Measurements from ENCODE around the gene TARM1. TPM values are rescaled to one million over a fixed set of nuclear protein-coding genes. Genes with fewer than 3 reads are reported as not detected.

Gene TARM1
- total RNA-seq, 6 experiments from 2014 or later, result not detected

DNA sequence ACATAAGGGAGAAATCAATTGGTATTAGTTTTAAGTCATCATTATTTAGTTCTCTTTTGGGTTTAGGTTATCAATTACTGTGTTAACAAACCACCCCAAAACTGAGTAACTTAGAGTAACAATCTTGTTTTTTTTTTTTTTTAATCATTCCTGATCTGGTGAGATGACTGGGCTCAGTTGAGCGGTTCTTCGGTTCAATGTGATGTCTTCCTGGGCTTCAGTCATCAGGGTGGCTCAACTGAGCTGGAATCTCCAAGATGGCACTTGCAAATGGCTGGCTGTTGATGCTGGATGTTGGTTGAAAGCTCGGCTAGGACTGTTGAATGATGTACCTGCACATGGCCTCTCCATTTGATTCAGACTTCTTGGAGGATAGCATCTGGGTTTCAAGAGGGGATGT is 3.2 kb upstream of the TARM1 start:
- H3K27ac Mint-ChIP-seq, result no peak overlapping the region
- no peak overlapping the region for H3K4me3 Mint-ChIP-seq

DNA sequence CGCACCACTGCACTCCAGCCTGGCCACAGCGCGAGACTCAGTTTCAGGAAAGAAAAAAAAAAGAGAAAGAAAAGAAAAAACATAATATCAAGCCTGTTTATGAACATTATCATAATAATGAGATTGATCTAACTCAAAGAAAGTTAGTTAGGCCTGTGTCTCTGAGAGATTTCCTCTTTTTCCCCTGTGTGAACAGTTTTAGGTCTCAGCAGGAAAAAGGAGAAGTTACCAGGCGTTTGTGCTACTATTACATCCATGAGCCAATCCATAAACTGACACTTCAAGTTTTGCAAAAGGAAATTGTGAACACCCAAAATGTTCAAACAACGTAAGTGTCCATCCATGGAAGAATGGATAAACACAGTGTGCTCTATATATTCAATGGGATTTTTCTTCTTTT is 3.8 kb downstream of the TARM1 start:
- Mint-ChIP-seq H3K4me3 (no peak overlapping the region), H3K27ac (no peak overlapping the region), H3K27me3 (ENCODE audit: insufficient read depth) (peaks cover 14% of the 10 kb centered on the region), H3K36me3 (ENCODE audit: low read depth) (no peaks in the 10 kb centered on the region), H3K4me1 (ENCODE audit: low read depth) (no peaks in the 10 kb centered on the region), H3K9me3 (peaks cover 23% of the 10 kb centered on the region)
- no peak for DNase-seq
- TF ChIP-seq, protein P1, sequence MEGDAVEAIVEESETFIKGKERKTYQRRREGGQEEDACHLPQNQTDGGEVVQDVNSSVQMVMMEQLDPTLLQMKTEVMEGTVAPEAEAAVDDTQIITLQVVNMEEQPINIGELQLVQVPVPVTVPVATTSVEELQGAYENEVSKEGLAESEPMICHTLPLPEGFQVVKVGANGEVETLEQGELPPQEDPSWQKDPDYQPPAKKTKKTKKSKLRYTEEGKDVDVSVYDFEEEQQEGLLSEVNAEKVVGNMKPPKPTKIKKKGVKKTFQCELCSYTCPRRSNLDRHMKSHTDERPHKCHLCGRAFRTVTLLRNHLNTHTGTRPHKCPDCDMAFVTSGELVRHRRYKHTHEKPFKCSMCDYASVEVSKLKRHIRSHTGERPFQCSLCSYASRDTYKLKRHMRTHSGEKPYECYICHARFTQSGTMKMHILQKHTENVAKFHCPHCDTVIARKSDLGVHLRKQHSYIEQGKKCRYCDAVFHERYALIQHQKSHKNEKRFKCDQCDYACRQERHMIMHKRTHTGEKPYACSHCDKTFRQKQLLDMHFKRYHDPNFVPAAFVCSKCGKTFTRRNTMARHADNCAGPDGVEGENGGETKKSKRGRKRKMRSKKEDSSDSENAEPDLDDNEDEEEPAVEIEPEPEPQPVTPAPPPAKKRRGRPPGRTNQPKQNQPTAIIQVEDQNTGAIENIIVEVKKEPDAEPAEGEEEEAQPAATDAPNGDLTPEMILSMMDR (IDR thresholded peaks at IDR 0.05), result no peak

More for the DNA sequence above, 3.2 kb upstream of the TARM1 start:
- Mint-ChIP-seq H3K36me3 (ENCODE audit: low read depth) (peaks cover 4% of the 10 kb centered on the region), H3K9me3 (peaks cover 29% of the 10 kb centered on the region), H3K27me3 (ENCODE audit: insufficient read depth) (peaks cover 12% of the 10 kb centered on the region), H3K4me1 (ENCODE audit: low read depth) (no peaks in the 10 kb centered on the region)
- no peak for DNase-seq
- TF ChIP-seq, protein P1 (IDR thresholded peaks at IDR 0.05), result no peak

GRCh38 chr19:54074851-54075250 is 6.3 kb downstream of the TARM1 start:
- H3K4me1 Mint-ChIP-seq (ENCODE audit: low read depth), result no peaks in the 10 kb centered on the region
- H3K27me3 Mint-ChIP-seq (ENCODE audit: insufficient read depth), result peaks cover 15% of the 10 kb centered on the region
- no peak overlapping the region for H3K4me3 Mint-ChIP-seq
- peaks cover 7% of the 10 kb centered on the region for H3K9me3 Mint-ChIP-seq
- H3K27ac Mint-ChIP-seq, result no peak overlapping the region
- no peaks in the 10 kb centered on the region for H3K36me3 Mint-ChIP-seq (ENCODE audit: low read depth)
- TF ChIP-seq, protein P1 (IDR thresholded peaks at IDR 0.05), result no peak
- DNase-seq, result no peak

GRCh38 chr19:54073829-54074228 is 7.3 kb downstream of the TARM1 start:
- Mint-ChIP-seq H3K4me3 (no peak overlapping the region), H3K9me3 (peaks cover 11% of the 10 kb centered on the region), H3K27ac (no peak overlapping the region), H3K27me3 (ENCODE audit: insufficient read depth) (peaks cover 10% of the 10 kb centered on the region), H3K36me3 (ENCODE audit: low read depth) (no peaks in the 10 kb centered on the region), H3K4me1 (ENCODE audit: low read depth) (no peaks in the 10 kb centered on the region)
- no peak for DNase-seq
- TF ChIP-seq, protein P1 (IDR thresholded peaks at IDR 0.05), result no peak

GRCh38 chr19:54069470-54069869 is 11.7 kb downstream of the TARM1 start:
- no peak overlapping the region for H3K4me3 Mint-ChIP-seq
- peaks cover 12% of the 10 kb centered on the region for H3K9me3 Mint-ChIP-seq
- H3K36me3 Mint-ChIP-seq (ENCODE audit: low read depth), result no peaks in the 10 kb centered on the region
- H3K27me3 Mint-ChIP-seq (ENCODE audit: insufficient read depth), result peaks cover 21% of the 10 kb centered on the region
- H3K4me1 Mint-ChIP-seq (ENCODE audit: low read depth), result no peaks in the 10 kb centered on the region
- DNase-seq, result no peak
- TF ChIP-seq, protein P1 (IDR thresholded peaks at IDR 0.05), result no peak
- H3K27ac Mint-ChIP-seq, result no peak overlapping the region

Data from HFFc6 (cell line).